Measurements from ENCODE around the gene DYNC1LI1. TPM values are rescaled to one million over a fixed set of nuclear protein-coding genes. Genes with fewer than 3 reads are reported as not detected.

The DYNC1LI1 gene
- total and polyA plus RNA-seq, 4 donors, result 9.2 to 21.1 (median 13.6) TPM

GRCh38 chr3:32540899-32541298 lies 29.8 kb downstream of the DYNC1LI1 start:
- Histone ChIP-seq H3K4me3 (ENCODE audit: low read depth in 1 of 3, low read length in 3 of 3) (no peak overlapping the region), H3K4me1 (ENCODE audit: control insufficient read depth in 4 of 4, insufficient read depth in 4 of 4, low read length in 3 of 4) (no peaks in the 10 kb centered on the region), H3K36me3 (ENCODE audit: control insufficient read depth in 4 of 4, insufficient read depth in 3 of 4, low read depth in 1 of 4, low read length in 3 of 4) (peaks cover 0 to 8% (median 3%) of the 10 kb centered on the region in 4 donors), H3K9ac (ENCODE audit: low read depth in 1 of 2, low read length in 2 of 2) (no peak overlapping the region), H3K27me3 (ENCODE audit: control insufficient read depth in 4 of 4, insufficient read depth in 4 of 4, low read length in 3 of 4) (no peaks in the 10 kb centered on the region), H3K9me3 (ENCODE audit: control insufficient read depth in 4 of 4, low read length in 3 of 4) (no peaks in the 10 kb centered on the region), H3K27ac (ENCODE audit: low read depth in 1 of 2, low read length in 2 of 2) (no peak overlapping the region)
- 86% methylated on average over 4 of the region's 4 CpGs for WGBS
- no peak for DNase-seq (ENCODE audit: low spot score)
- TF ChIP-seq FOXA2 (IDR thresholded peaks at IDR 0.05) (no peak), YY1 (IDR thresholded peaks at IDR 0.05) (no peak), SP1 (IDR thresholded peaks at IDR 0.05) (no peak), HNF4G (IDR thresholded peaks at IDR 0.05) (no peak), ZBTB33 (IDR thresholded peaks at IDR 0.05) (no peak), CTCF (IDR thresholded peaks at IDR 0.05; ENCODE audit: low read depth, low read length, missing input control) (no peak)

- 94% methylated on average over 1 of the region's 1 CpG for WGBS
- H3K27ac ChIP-seq (ENCODE audit: low read depth in 1 of 2, low read length in 2 of 2), result no peak overlapping the region
- H3K27me3 ChIP-seq (ENCODE audit: control insufficient read depth in 4 of 4, insufficient read depth in 4 of 4, low read length in 3 of 4), result no peaks in the 10 kb centered on the region
- H3K4me1 ChIP-seq (ENCODE audit: control insufficient read depth in 4 of 4, insufficient read depth in 4 of 4, low read length in 3 of 4), result no peaks in the 10 kb centered on the region
- DNase-seq (ENCODE audit: low spot score), result no peak
- H3K9ac ChIP-seq (ENCODE audit: low read depth in 1 of 2, low read length in 2 of 2), result no peak overlapping the region
- peaks cover 0 to 17% (median 11%) of the 10 kb centered on the region in 4 donors for H3K36me3 ChIP-seq (ENCODE audit: control insufficient read depth in 4 of 4, insufficient read depth in 3 of 4, low read depth in 1 of 4, low read length in 3 of 4)
- no peak overlapping the region for H3K4me3 ChIP-seq (ENCODE audit: low read depth in 1 of 3, low read length in 3 of 3)
- no peaks in the 10 kb centered on the region for H3K9me3 ChIP-seq (ENCODE audit: control insufficient read depth in 4 of 4, low read length in 3 of 4)
- TF ChIP-seq HNF4A (conservative IDR thresholded peaks at IDR 0.05), result no peak
- TF ChIP-seq CTCF (IDR thresholded peaks at IDR 0.05; ENCODE audit: low read depth, low read length, missing input control), result no peak
- no peak for TF ChIP-seq ATF3 (IDR thresholded peaks at IDR 0.05)
- no peak for TF ChIP-seq SP1 (IDR thresholded peaks at IDR 0.05)
- TF ChIP-seq GABPA (IDR thresholded peaks at IDR 0.05 in 1 of 2, conservative IDR thresholded peaks at IDR 0.05 in 1 of 2), result no peak
- TF ChIP-seq ZBTB33 (IDR thresholded peaks at IDR 0.05), result no peak
- TF ChIP-seq FOXA2 (IDR thresholded peaks at IDR 0.05), result no peak
- TF ChIP-seq YY1 (IDR thresholded peaks at IDR 0.05), result no peak
- TF ChIP-seq RXRA (IDR thresholded peaks at IDR 0.05), result no peak
- no peak for TF ChIP-seq MAX (IDR thresholded peaks at IDR 0.05)
- TF ChIP-seq HNF4G (IDR thresholded peaks at IDR 0.05), result no peak
- TF ChIP-seq EGR1 (IDR thresholded peaks at IDR 0.05; ENCODE audit: low read depth in 2 of 2), result no peak
- TF ChIP-seq NR2F2 (IDR thresholded peaks at IDR 0.05), result no peak
- no peak for TF ChIP-seq FOXA1 (IDR thresholded peaks at IDR 0.05)
- TF ChIP-seq RAD21 (IDR thresholded peaks at IDR 0.05), result no peak
- TF ChIP-seq REST (IDR thresholded peaks at IDR 0.05), result no peak
Observed at GRCh38 chr3:32532434-32532833, 38.2 kb downstream of the DYNC1LI1 start.
